ENCODE results near the gene YIPF4. TPM values are rescaled to one million over a fixed set of nuclear protein-coding genes. Genes with fewer than 3 reads are reported as not detected.
A peak's percentile ranks its signal among the peaks of the same experiment; 100 is the strongest.
"Not testable (repeated sequence)": the region's sequence is repeated elsewhere in the genome, so short reads cannot be mapped to it uniquely, and the experiment has no call there.

The YIPF4 gene
- total and polyA plus RNA-seq, 2 of the 8 experiments (the other 6 are each of a cell fraction or from before 2014, with no cell fraction given) = 2.9 to 21.4 TPM

DNA sequence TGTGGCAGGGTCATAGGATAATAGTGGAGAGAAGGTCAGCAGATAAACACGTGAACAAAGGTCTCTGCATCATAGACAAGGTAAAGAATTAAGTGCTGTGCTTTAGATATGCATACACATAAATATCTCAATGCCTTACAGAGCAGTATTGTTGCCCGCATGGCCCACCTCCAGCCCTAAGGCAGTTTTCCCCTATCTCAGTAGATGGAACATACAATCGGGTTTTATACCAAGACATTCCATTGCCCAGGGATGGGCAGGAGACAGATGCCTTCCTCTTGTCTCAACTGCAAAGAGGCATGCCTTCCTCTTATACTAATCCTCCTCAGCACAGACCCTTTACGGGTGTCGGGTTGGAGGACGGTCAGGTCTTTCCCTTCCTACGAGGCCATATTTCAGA is 1.9 kb upstream of the YIPF4 start:
- peak in 1 of 2 experiments; percentile 7 for DNase-seq (ENCODE audit: low read depth in 1 of 2, low spot score in 2 of 2)
- H4K91ac ChIP-seq (replicated peaks; ENCODE audit: insufficient read length, low read length); H3K9me3 ChIP-seq (ENCODE audit: insufficient read depth in 2 of 2, low read depth in 1 of 2, low read length in 1 of 2); H2BK120ac ChIP-seq (replicated peaks; ENCODE audit: low read depth, low read length); H2BK5ac ChIP-seq (ENCODE audit: low read depth, low read length); H3K4me2 ChIP-seq (ENCODE audit: insufficient read depth in 1 of 2, low read depth in 2 of 2, low read length in 2 of 2); H3K79me1 ChIP-seq (ENCODE audit: low read depth, low read length); H3K23ac ChIP-seq (ENCODE audit: insufficient read length); H3K36me3 ChIP-seq (ENCODE audit: control insufficient read depth in 2 of 4, insufficient read depth in 4 of 4, low read length in 3 of 4); CTCF ChIA-PET (ENCODE audit: partially characterized antibody); FAIRE-seq; H4K20me1 ChIP-seq (replicated peaks in 1 of 2; ENCODE audit: control insufficient read depth in 1 of 2, insufficient read depth in 2 of 2, low read length in 2 of 2); H3K23me2 ChIP-seq (ENCODE audit: low read depth, low read length); H3K4me1 ChIP-seq (replicated peaks in 1 of 4; ENCODE audit: control insufficient read depth in 3 of 4, insufficient read depth in 4 of 4, low read length in 3 of 4); H2BK20ac ChIP-seq (ENCODE audit: low read length); POLR2A ChIA-PET (ENCODE audit: partially characterized antibody); H2AK5ac ChIP-seq (ENCODE audit: low read depth, low read length); H3K18ac ChIP-seq (ENCODE audit: extremely low read depth, low read length); H4K5ac ChIP-seq (ENCODE audit: insufficient read length, low read depth, low read length); H4K8ac ChIP-seq (ENCODE audit: extremely low read depth, insufficient read depth, low read length); H3K27me3 ChIP-seq (replicated peaks in 1 of 4; ENCODE audit: control insufficient read depth in 3 of 4, extremely low read depth in 1 of 4, insufficient read depth in 3 of 4, low read length in 3 of 4); H2AFZ ChIP-seq (ENCODE audit: low read length); H3K56ac ChIP-seq (replicated peaks; ENCODE audit: insufficient read length, low read depth, low read length); H2BK12ac ChIP-seq (ENCODE audit: low read depth, low read length); H3K4me3 ChIP-seq (ENCODE audit: extremely low read depth in 1 of 4, insufficient read depth in 2 of 4, low read depth in 3 of 4, low read length in 4 of 4); H3K27ac ChIP-seq (ENCODE audit: low read depth, low read length); H2BK15ac ChIP-seq (ENCODE audit: low read length); H3K14ac ChIP-seq (ENCODE audit: insufficient read length); H3K4ac ChIP-seq (replicated peaks; ENCODE audit: insufficient read length, low read depth, low read length); H3K9ac ChIP-seq (replicated peaks in 1 of 4; ENCODE audit: extremely low read depth in 1 of 4, low read depth in 3 of 4, low read length in 3 of 4): not testable (repeated sequence)
- peaks cover 0 to 10% of the 10 kb centered on the region in 2 experiments; a peak in 2 of 4 replicates for H3K79me2 ChIP-seq (ENCODE audit: control insufficient read depth in 1 of 2, insufficient read depth in 2 of 2, low read length in 2 of 2)
- 89% methylated on average over 7 of the region's 7 CpGs; no CpG with 5 or more reads in 1 of the 2 experiments for WGBS, 2 experiments (ENCODE audit: extremely low coverage in 1 of 2, insufficient coverage in 1 of 2, insufficient read length in 1 of 2, insufficient replicate concordance in 2 of 2, low coverage in 1 of 2, low lambda C conversion rate in 2 of 2, missing lambda C conversion rate in 1 of 2)

Data from H1 (cell line).